ACC112 (cell line): ENCODE data around the gene LHX2.

Experiments
- H2AFZ ChIP-seq: fragments of 200-600 bp; sonication (generic); one replicate; pipeline ENCODE4 v1.6.0; 2017; ENCODE audit warnings: antibody characterized with exemption, low read length; ENCODE audit not compliant: unreplicated experiment
- H3K27ac ChIP-seq: fragments of 200-600 bp; sonication (generic); 2 replicates; pipeline ENCODE4 v1.5.1; 2014; ENCODE audit warnings: low read depth, mild to moderate bottlenecking, antibody characterized with exemption, low read length, moderate library complexity
- H3K27me3 ChIP-seq: fragments of 200-600 bp; sonication (generic); 2 replicates; pipeline ENCODE4 v1.6.1; 2014; ENCODE audit warnings: mild to moderate bottlenecking, antibody characterized with exemption, low read length, moderate library complexity, mixed read lengths; ENCODE audit not compliant: insufficient read depth
- H3K36me3 ChIP-seq: fragments of 200-600 bp; sonication (generic); 2 replicates; pipeline ENCODE4 v1.6.1; 2016; ENCODE audit warnings: mild to moderate bottlenecking, antibody characterized with exemption, low read length, moderate library complexity, mixed read lengths; ENCODE audit not compliant: insufficient read depth
- H3K4me1 ChIP-seq: fragments of 200-600 bp; sonication (generic); one replicate; pipeline ENCODE4 v1.6.1; 2016; ENCODE audit warnings: low read length, mixed read lengths; ENCODE audit not compliant: insufficient read depth, unreplicated experiment, control insufficient read depth
- H3K4me3 ChIP-seq: fragments of 200-600 bp; sonication (generic); 2 replicates; pipeline ENCODE4 v1.5.1; 2014; ENCODE audit warnings: mild to moderate bottlenecking, low read depth, low read length
- H3K79me2 ChIP-seq: fragments of 200-600 bp; sonication (generic); one replicate; pipeline ENCODE4 v1.6.0; 2016; ENCODE audit warnings: low read length; ENCODE audit not compliant: control insufficient read depth, unreplicated experiment, insufficient read depth

Gene LHX2

DNA sequence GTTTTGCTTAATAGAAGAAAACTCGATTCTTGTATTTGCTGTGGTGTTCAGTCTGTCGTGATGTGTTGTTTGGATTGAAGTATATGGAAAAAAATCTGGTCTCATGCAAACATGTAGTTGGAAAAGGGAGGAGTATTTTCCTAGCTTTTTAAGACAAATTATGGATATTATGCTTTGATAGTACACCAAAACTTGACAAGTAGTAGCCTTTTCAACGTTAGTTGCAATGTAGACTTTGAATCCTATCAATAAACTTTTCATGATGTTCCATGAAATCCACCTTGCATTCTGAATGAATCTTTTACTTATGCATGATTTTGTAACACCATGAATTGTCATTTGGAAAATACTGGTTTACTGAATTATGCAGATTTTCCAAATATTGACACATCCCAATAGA lies 64.2 kb downstream of the LHX2 start:
- Histone ChIP-seq H3K4me1 (peaks cover 26% of the 10 kb centered on the region), H3K4me3 (no peak overlapping the region)

DNA sequence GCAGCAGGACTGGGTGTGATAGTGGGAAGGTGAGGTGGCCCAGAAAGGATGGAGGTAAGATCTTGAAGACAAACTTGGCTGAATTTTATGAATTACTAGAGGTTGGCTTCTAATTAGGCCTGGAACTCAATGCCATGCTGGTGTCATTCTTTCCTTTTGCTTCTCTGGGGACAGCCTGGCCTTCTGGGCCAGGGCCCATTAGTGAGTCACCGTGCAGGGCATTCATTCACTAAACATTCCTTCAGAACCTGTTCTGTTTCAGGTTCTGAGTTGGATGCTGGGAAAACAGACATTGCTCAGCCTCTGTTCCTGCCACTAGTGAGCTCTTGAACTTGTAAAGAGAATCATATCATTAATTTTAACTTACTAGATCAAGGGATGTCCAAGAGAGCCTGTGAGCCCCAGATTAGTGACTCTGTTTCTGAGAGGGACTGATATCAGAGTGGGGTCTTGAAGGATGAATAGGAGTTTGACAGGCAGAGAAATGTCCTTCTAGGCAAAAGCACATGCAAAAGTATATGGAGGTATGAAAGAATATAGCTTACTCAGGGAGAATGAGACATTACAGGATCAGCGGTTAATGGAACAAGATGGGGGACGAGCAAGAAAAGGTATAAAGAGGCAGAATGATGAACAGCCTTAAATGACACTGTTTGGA lies 66.5 kb downstream of the LHX2 start:
- Histone ChIP-seq H3K79me2 (no peaks in the 10 kb centered on the region), H3K4me3 (peak overlapping the region; percentile 30; the same call in 1 of the 2 replicates), H2AFZ (no peak overlapping the region), H3K36me3 (no peaks in the 10 kb centered on the region), H3K27me3 (peaks cover 7% of the 10 kb centered on the region), H3K4me1 (peaks cover 26% of the 10 kb centered on the region), H3K27ac (peak overlapping the region; percentile 78)

More for the DNA sequence above, 64.2 kb downstream of the LHX2 start:
- H2AFZ ChIP-seq, result no peak overlapping the region
- H3K27ac ChIP-seq, result no peak overlapping the region
- H3K27me3 ChIP-seq, result peaks cover 23% of the 10 kb centered on the region
- no peaks in the 10 kb centered on the region for H3K36me3 ChIP-seq
- H3K79me2 ChIP-seq, result no peaks in the 10 kb centered on the region

- no peaks in the 10 kb centered on the region for H3K79me2 ChIP-seq
- peak overlapping the region; percentile 78 for H3K27ac ChIP-seq
- H3K27me3 ChIP-seq, result peaks cover 4% of the 10 kb centered on the region; the same call in 1 of the 2 replicates
- H3K4me1 ChIP-seq, result peaks cover 26% of the 10 kb centered on the region
- H2AFZ ChIP-seq, result no peak overlapping the region
- H3K36me3 ChIP-seq, result no peaks in the 10 kb centered on the region
- H3K4me3 ChIP-seq, result peak overlapping the region; percentile 30; the same call in 1 of the 2 replicates
These were observed 67.1 kb downstream of the LHX2 start for GRCh38 chr9:124078641-124079040.

DNA sequence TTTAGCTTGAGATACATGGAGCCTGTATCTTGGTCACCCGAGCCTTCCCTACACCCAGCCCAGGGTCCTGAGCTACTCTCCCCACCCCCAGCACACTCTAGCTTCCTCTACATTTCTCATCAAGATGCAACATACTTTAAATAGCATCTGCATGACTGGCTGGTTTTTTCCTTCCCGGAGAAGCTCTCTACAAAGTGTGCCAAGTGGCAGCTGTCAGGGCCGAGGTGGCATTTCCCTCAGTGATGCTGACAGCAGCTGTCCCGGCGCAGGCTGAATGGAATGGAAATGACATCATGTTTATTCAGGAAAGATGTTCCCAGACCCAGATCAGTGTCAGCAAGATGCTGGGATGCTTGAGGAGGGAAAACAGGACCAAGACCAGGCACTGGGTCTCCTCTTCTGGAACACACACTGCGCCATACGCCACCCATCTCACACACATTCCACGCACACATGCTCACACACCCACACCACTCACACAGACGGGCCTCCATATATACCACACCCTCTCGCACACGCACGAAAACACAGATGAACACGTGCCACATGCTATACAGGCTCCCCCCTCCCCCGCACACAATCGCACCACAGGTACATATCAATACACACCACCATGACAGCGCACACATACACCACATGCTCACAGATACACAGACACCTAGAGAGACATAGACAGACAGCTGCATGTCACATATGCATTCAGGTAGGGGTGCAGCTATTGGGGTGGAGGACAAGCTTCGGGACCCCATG lies 67.8 kb downstream of the LHX2 start:
- Histone ChIP-seq H3K27me3 (no peaks in the 10 kb centered on the region), H3K36me3 (no peaks in the 10 kb centered on the region), H3K4me1 (peaks cover 26% of the 10 kb centered on the region), H3K4me3 (peak overlapping the region; percentile 8; the same call in 1 of the 2 replicates), H2AFZ (no peak overlapping the region), H3K79me2 (no peaks in the 10 kb centered on the region), H3K27ac (peak overlapping the region; percentile 78)

GRCh38 chr9:124082622-124083021 lies 71.1 kb downstream of the LHX2 start:
- Histone ChIP-seq H3K36me3 (no peaks in the 10 kb centered on the region), H3K4me1 (peaks cover 22% of the 10 kb centered on the region), H3K79me2 (no peaks in the 10 kb centered on the region), H3K27ac (no peak overlapping the region), H3K4me3 (no peak overlapping the region), H2AFZ (no peak overlapping the region), H3K27me3 (peaks cover 11% of the 10 kb centered on the region; the same call in 1 of the 2 replicates)
